Left lobe of liver (tissue), 2 donors: ENCODE results near the gene HDGFL1. TPM values are rescaled to one million over a fixed set of nuclear protein-coding genes. Genes with fewer than 3 reads are reported as not detected.

Experiments used
- ATAC-seq: fragments of 200-7000 bp; cut with Tn5 transposase; one replicate; pipeline ENCODE4 v1.9.1; 2020; ENCODE audit warnings: mild to moderate bottlenecking, moderate library complexity
- DNase-seq: peaks from one replicate; pipeline ENCODE4 v3.0.0-alpha.2; 2020; ENCODE audit warnings: low spot score
- total RNA-seq: library from RNA; stranded (reverse); gene quantifications from one replicate; pipeline ENCODE4 v1.2.1, GENCODE V29; 2021
- donor health status: DM: no; HTN: no; CAD: no; lungs with moderate emphysema.
- donor health status: DM: no; HTN: yes; CAD: no.

HDGFL1 gene
- total RNA-seq, 1 donor from 2014 or later, result not detected

DNA sequence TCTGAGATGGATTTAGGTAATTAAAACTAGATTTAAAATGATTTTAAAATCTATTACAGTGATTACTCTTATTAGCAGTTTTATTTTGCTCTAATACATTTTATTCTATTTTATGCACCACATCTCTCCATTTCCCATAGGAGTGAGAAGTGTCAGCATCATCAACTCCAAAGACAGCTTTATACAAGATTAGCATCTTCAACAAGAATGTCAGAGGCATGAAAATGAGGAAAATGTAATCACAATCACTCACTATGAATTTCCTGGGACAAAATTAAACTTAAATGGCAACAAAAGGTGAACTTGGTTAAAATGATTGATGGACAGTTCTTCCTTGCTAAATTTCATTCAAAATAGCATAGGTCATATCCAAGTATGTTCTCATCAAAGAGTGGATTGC, 19.8 kb downstream of the HDGFL1 start:
- ATAC-seq (no peak), DNase-seq (no peak)

DNA sequence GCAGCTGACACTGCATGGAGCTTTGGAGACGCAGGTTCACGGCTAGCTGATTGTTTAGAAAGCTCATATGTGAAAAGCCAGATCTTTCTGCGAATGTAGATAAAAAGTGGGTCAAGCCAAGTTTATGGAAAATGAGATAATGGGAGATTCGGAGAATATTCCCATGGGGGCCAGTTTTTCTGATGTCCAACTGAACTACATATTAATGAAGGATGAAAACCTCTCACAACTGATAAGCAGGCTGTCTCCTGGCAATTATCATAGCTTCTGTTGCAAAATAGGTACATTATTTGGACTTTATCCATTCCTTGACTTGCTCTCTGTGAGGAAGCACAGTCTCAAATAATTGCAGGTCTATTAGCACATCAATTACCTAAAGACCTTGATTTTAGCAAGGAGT, 21.1 kb downstream of the HDGFL1 start:
- ATAC-seq (no peak), DNase-seq (no peak)

DNA sequence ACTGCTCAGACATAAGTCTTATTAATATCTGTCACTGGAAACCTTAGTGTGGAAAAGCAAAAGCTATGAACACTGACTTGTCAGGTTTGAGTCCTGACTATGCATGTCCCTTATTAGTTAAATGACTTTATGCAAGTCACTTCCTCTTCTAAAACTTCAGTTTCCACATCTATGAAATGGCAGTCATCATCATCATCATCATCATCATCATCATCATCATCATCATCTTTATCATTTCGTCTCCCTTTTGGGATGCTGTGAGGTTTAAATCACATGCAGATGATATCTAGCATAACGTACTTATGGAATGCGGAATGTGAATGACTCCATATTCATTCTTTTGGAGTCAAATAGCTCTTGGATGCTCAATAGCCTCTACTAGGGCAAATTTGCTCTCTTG, 24.5 kb downstream of the HDGFL1 start:
- DNase-seq, result no peak
- no peak for ATAC-seq

DNA sequence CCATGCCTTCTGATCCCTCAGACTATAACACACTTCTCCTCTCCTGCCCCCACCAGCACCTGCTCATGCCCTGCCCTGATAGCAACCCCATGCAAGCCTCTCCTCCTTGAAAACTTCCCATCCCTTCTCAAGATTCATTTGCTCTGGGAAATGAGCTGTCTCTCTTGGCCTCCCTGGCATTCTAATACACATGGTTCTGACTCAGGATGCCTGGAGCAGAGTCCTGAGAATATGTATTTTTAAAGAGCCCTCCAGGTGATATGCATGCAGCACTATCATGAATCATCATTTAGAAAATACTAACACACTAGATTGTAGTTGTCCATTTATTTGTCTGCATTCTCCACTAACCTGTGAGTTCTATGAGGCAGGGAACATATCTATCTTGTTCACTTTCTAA, 26.6 kb downstream of the HDGFL1 start:
- DNase-seq, result no peak
- ATAC-seq, result no peak

DNA sequence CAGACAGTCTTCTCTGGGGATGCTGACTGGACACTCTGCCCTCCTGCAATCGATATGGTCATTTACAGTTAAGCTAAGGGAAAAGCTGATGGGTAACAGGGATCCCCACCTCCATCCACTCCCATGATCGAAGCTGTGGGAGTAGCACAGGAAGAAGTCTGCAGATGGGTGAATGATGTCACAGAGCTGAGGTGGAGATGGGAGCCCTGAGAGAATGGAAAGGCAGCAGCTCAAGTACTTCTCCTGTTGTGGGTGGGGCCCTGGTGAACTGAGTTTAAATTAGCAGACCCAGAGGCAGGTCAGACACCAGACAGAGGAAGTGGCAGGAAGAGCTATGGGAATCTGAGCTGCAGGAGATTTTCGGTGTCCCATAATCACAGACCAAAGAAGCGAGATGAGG, 29.0 kb downstream of the HDGFL1 start:
- ATAC-seq, result no peak
- DNase-seq, result no peak

DNA sequence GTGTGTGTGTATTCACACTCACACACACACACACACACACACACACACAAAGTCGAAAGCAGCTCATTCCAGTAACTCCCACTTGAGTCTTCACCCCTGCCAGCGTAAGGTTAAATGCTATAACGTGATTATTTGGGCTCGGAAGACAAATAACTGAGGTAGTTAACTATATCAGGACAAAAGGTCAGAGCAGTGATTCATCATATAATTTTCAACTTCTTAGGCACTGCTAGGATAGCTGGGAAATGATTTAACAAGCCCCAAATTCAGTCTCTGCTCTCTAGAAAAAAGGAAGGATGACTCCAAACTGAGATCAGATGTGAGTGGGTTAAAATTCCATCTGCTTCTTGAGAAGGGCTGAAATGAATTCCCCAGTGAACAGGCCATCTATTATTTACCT, 30.7 kb downstream of the HDGFL1 start:
- DNase-seq, result no peak
- ATAC-seq, result no peak

DNA sequence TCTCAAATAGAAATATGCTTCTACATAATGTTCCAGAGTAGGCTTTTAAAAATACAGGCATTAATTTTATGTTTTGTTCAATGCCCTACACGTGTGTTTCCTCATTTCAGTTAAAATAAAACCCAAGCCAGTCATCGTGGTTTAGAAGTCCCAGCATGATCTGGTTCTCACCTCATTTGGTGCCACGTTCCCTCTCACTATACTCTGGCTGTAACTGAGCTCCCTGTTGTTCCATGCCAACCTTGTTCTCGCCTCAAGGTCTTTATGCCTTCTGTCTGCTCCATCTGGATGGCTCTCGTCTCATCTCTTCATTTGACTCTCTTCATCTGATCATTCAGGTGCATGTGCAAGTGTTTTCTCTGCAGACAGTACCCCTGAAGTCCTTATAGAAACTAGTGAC, 32.6 kb downstream of the HDGFL1 start:
- DNase-seq, result no peak
- no peak for ATAC-seq

DNA sequence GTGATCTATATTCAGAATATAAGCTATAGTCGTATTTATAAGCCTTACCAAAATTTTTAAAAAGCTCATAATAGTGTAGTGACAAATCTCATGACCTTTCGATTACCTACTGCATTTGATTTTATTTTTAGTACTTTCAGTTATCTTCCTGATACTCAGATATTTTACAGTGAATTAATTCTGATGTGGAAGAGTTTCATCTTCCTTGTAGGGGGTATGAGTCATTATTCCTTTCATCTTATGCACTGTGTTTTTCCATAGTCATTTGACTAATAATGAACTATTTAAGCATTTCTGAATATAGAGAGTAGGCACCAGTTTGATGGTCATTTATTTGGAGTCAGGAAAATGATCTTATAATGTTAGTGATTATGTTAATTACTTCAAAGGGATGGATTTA, 36.4 kb downstream of the HDGFL1 start:
- ATAC-seq, result no peak

DNA sequence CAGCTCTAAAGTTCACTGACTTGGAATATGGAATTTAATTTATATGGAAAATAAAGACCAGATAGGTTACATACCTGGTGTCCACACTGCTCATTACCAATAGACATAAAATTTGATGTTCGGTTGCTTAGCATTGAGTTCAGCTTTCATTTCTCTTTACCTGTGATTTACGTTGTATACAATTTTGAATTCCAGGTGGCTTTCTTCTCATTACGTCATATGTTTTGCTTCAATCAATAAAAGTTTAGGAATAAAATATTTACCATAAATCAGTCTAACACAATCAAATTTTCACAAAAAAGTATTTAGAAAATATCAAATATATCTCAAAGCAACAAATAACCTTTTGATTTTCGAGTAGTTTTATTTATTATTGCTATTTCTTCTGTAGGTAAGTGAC, 40.8 kb downstream of the HDGFL1 start:
- no peak for ATAC-seq
- no peak for DNase-seq

More for the DNA sequence above, 36.4 kb downstream of the HDGFL1 start:
- DNase-seq, result no peak

DNA sequence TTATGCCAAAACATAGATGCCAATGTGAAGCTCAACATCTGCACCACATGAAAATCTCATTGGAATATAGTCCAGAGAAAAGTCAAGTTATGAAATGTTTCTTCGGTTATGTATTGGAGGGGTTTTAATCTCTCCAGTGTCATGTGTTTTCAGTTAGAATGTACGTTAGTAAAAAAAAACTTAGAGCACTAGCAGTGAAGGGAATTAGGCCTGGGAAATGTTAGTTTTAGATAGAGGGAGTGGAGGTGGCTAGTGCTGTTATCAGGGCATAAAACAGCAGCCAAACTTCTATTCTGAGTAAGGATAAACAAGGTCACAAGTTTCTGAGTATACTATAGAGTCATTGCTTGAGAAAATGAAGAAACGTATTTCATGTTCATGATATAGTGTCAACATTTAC, 42.9 kb downstream of the HDGFL1 start:
- DNase-seq (no peak), ATAC-seq (no peak)

DNA sequence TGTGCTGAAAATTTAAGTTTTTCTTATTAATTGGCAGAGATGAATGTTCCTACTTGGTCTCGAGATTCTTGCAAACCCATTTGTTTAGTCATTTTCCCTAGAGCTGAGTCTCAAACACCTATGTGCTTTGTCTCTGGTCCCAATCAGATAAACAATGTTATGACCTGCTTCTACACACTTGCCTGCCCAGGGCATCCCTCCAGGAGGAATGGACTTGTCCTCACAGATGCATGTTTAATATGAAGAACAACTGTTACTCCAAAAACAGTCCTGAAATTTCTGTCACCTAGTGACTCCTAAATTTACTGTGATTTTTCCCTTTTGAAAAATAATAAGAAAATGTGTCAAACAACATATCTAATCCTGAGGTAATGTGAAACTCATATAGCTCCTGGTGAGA, 43.7 kb downstream of the HDGFL1 start:
- ATAC-seq (no peak), DNase-seq (no peak)

DNA sequence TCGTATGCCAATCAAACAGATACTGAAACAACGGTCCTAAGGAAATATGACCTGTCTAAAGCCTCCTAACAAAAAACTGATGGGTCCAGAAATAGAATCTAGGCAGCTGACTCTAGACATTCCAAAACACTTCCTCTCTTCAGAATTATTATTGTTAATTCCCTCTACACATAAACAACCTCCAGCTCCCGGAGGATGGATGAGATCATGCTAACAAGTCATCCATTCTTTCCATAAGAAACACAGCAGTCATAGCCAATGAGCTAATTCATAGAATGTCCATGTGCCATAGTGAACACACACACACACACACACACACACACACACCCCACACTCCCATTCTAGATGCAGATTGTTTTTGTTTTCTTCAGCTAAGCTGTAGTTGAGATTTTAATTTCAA, 44.3 kb downstream of the HDGFL1 start:
- DNase-seq, result no peak
- ATAC-seq, result no peak

DNA sequence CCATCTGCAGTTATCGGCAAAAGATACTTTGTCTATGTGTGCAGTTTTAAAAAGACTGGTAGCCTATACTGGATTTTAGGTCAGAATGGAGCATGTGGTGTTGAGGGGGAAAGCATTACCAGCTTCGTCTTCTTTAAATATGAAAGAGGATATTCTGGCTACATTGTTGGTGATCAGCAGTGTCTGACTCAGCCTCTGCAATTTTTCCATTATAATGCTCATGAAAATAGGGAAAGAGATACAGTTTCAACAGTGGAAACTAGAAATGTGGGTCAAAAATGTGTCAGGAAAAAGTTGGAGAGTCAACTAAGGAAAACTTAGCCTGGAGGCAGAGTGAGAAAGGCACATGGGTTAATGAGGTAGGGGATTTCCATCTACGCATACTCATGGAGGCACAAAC, 45.2 kb downstream of the HDGFL1 start:
- no peak for DNase-seq
- ATAC-seq, result no peak

DNA sequence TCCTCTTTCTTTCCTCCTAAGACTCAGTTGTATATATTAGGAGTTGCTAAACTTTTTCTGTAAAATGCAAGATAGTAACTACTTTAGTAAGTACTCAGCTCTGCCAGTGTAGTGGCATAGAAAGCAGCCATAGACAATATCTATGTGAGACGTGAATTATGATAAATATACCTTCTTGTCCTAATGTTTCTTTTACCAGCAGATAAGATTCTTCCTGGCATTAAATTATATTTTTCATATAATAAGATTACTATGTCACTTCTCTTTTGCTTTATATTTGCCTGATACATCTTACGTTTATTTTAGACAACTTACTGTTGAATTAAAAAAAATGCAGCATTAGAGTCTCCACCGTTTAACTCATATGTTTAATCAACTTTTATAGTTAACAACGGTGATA, 51.7 kb downstream of the HDGFL1 start:
- ATAC-seq (no peak), DNase-seq (no peak)
